ENCODE measurements around the gene SPSB1. TPM values are rescaled to one million over a fixed set of nuclear protein-coding genes. Genes with fewer than 3 reads are reported as not detected.

The SPSB1 gene
- polyA plus RNA-seq, 1 donor (not counting 4 experiments of a cell fraction or from before 2014, with no cell fraction given) = 19.8 TPM

GRCh38 chr1:9246841-9247785 is 45.6 kb upstream of the SPSB1 start:
- Histone ChIP-seq H3K36me3 (ENCODE audit: control insufficient read depth in 2 of 2, extremely low read depth in 1 of 2, insufficient read depth in 2 of 2, low read length in 2 of 2) (no peaks in the 10 kb centered on the region), H3K4me3 (ENCODE audit: control insufficient read depth in 2 of 3, extremely low read depth in 1 of 3, insufficient read depth in 2 of 3, low read depth in 1 of 3, low read length in 3 of 3) (no peak overlapping the region), H3K27me3 (ENCODE audit: control insufficient read depth, extremely low read depth, insufficient read depth, low read length) (peaks cover 19% of the 10 kb centered on the region), H2AFZ (ENCODE audit: control insufficient read depth, low read length) (no peak overlapping the region), H3K27ac (ENCODE audit: control insufficient read depth, insufficient read depth, low read length) (no peak overlapping the region), H4K20me1 (ENCODE audit: control insufficient read depth, extremely low read depth, insufficient read depth, low read length) (no peaks in the 10 kb centered on the region), H3K79me2 (ENCODE audit: control insufficient read depth, insufficient read depth, low read length) (no peaks in the 10 kb centered on the region), H3K9me3 (ENCODE audit: control insufficient read depth, low read depth, low read length) (no peaks in the 10 kb centered on the region), H3K9me1 (ENCODE audit: control insufficient read depth, extremely low read depth, insufficient read depth, low read length) (no peaks in the 10 kb centered on the region), H3K4me1 (ENCODE audit: control insufficient read depth, extremely low read depth, insufficient read depth, low read length) (peaks cover 15% of the 10 kb centered on the region), H3K9ac (ENCODE audit: control insufficient read depth, extremely low read depth, insufficient read depth, low read length) (no peak overlapping the region), H3K4me2 (ENCODE audit: control insufficient read depth, extremely low read depth, insufficient read depth, low read depth, low read length) (no peak overlapping the region)
- FAIRE-seq = no peak
- DNase-seq (ENCODE audit: low read depth, low spot score) = no peak
- peak; percentile 45 for TF ChIP-seq EZH2 (IDR thresholded peaks at IDR 0.05; ENCODE audit: low read length)
- TF ChIP-seq, protein P1, sequence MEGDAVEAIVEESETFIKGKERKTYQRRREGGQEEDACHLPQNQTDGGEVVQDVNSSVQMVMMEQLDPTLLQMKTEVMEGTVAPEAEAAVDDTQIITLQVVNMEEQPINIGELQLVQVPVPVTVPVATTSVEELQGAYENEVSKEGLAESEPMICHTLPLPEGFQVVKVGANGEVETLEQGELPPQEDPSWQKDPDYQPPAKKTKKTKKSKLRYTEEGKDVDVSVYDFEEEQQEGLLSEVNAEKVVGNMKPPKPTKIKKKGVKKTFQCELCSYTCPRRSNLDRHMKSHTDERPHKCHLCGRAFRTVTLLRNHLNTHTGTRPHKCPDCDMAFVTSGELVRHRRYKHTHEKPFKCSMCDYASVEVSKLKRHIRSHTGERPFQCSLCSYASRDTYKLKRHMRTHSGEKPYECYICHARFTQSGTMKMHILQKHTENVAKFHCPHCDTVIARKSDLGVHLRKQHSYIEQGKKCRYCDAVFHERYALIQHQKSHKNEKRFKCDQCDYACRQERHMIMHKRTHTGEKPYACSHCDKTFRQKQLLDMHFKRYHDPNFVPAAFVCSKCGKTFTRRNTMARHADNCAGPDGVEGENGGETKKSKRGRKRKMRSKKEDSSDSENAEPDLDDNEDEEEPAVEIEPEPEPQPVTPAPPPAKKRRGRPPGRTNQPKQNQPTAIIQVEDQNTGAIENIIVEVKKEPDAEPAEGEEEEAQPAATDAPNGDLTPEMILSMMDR (optimal IDR thresholded peaks at IDR 0.05 in 1 of 3, IDR thresholded peaks at IDR 0.05 in 1 of 3, conservative IDR thresholded peaks at IDR 0.05 in 1 of 3; ENCODE audit: extremely low read depth in 1 of 3, insufficient read depth in 2 of 3, low read length in 3 of 3) = no peak
- dilution Hi-C loops (cut with MboI; ENCODE audit: extremely low pct_ligation_motif_present, low sequenced_read_pairs) = no loop called here

DNA sequence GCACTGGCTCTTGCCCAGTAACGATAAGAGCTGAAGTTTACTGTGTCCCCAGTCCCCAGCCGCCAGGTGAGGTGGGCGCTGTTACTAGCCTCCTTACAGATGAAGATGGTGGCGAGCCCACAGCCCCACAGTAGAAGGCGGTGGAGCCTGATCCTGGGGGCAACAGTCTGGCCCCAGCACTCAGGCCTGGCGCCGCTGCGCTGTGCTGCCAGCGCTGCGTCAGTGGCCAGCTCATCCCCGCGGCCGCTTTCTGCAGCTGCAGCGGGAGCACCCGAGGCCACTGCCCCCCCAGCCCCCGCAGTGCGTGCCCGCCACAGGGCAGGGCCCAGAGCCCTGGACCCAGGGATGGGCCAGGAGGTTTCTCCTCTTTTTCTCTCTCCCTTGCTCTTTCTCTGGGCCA is 44.8 kb upstream of the SPSB1 start:
- TF ChIP-seq, protein P1 (optimal IDR thresholded peaks at IDR 0.05 in 1 of 3, IDR thresholded peaks at IDR 0.05 in 1 of 3, conservative IDR thresholded peaks at IDR 0.05 in 1 of 3; ENCODE audit: extremely low read depth in 1 of 3, insufficient read depth in 2 of 3, low read length in 3 of 3) = no peak
- TF ChIP-seq EZH2 (IDR thresholded peaks at IDR 0.05; ENCODE audit: low read length) = no peak
- Histone ChIP-seq H4K20me1 (ENCODE audit: control insufficient read depth, extremely low read depth, insufficient read depth, low read length) (no peaks in the 10 kb centered on the region), H2AFZ (ENCODE audit: control insufficient read depth, low read length) (peak overlapping the region; percentile 53), H3K9me1 (ENCODE audit: control insufficient read depth, extremely low read depth, insufficient read depth, low read length) (no peaks in the 10 kb centered on the region), H3K79me2 (ENCODE audit: control insufficient read depth, insufficient read depth, low read length) (no peaks in the 10 kb centered on the region), H3K4me2 (ENCODE audit: control insufficient read depth, extremely low read depth, insufficient read depth, low read depth, low read length) (peak overlapping the region; percentile 41), H3K27ac (ENCODE audit: control insufficient read depth, insufficient read depth, low read length) (no peak overlapping the region), H3K9ac (ENCODE audit: control insufficient read depth, extremely low read depth, insufficient read depth, low read length) (no peak overlapping the region), H3K4me1 (ENCODE audit: control insufficient read depth, extremely low read depth, insufficient read depth, low read length) (peaks cover 15% of the 10 kb centered on the region), H3K4me3 (ENCODE audit: control insufficient read depth in 2 of 3, extremely low read depth in 1 of 3, insufficient read depth in 2 of 3, low read depth in 1 of 3, low read length in 3 of 3) (peak overlapping the region in 1 of 3 experiments; percentile 25), H3K9me3 (ENCODE audit: control insufficient read depth, low read depth, low read length) (no peaks in the 10 kb centered on the region), H3K27me3 (ENCODE audit: control insufficient read depth, extremely low read depth, insufficient read depth, low read length) (peaks cover 19% of the 10 kb centered on the region), H3K36me3 (ENCODE audit: control insufficient read depth in 2 of 2, extremely low read depth in 1 of 2, insufficient read depth in 2 of 2, low read length in 2 of 2) (no peaks in the 10 kb centered on the region)
- FAIRE-seq = no peak
- no peak for DNase-seq (ENCODE audit: low read depth, low spot score)
- dilution Hi-C loops (cut with MboI; ENCODE audit: extremely low pct_ligation_motif_present, low sequenced_read_pairs) = no loop called here

All from keratinocyte (primary cell).